A673 (cell line): ENCODE measurements around the gene GMIP.

Experiments
- CTCF ChIP-seq: fragments of 300-800, 200-600 bp; sonication (generic); conservative IDR thresholded peaks from 2 replicates; pipeline ENCODE4 v1.5.1; 2017; ENCODE audit warnings: low read depth, mild to moderate bottlenecking, antibody characterized with exemption, low read length, moderate library complexity, mixed read lengths
- EZH2 ChIP-seq: fragments of 200-600 bp; sonication (generic); IDR thresholded peaks from 2 replicates; pipeline ENCODE4 v1.6.1; 2017; ENCODE audit warnings: borderline replicate concordance, low read depth, mild to moderate bottlenecking, mixed read lengths, antibody characterized with exemption, low read length; ENCODE audit not compliant: poor library complexity, severe bottlenecking

- no peak for TF ChIP-seq CTCF
- TF ChIP-seq EZH2: no peak
Measured at GRCh38 chr19:19623383-19623782, 20.1 kb downstream of the GMIP start.
